WTC11 (cell line): Measurements from ENCODE around the gene TNFRSF11A. TPM values are rescaled to one million over a fixed set of nuclear protein-coding genes. Genes with fewer than 3 reads are reported as not detected.

Experiments used
- ATAC-seq: fragments of 200-7000 bp; cut with Tn5 transposase; 2 replicates; pipeline ENCODE4 v1.10.0; 2021; ENCODE audit warnings: mild to moderate bottlenecking, moderate library complexity
- CTCF ChIA-PET: fragments of 300-600 bp; sonication (Branson Sonifier 250); formaldehyde crosslinking; loops from one replicate; lab custom pipeline; 2021; ENCODE audit warnings: antibody characterized with exemption; lab: Charles Lee
- POLR2A ChIA-PET: fragments of 350-600 bp; sonication (Branson Sonifier 250); formaldehyde crosslinking; loops from one replicate; lab custom pipeline; 2021; ENCODE audit warnings: antibody characterized with exemption; lab: Charles Lee
- DNase-seq: peaks from one replicate; pipeline ENCODE4 v3.0.0; 2021; ENCODE audit warnings: low spot score
- H3K27ac Mint-ChIP-seq: 2 replicates; pipeline ENCODE4 v1.8.0; 2021; ENCODE audit warnings: mixed read lengths
- H3K27me3 Mint-ChIP-seq: 2 replicates; pipeline ENCODE4 v1.8.0; 2021; ENCODE audit warnings: low read depth, mild to moderate bottlenecking, moderate library complexity, mixed read lengths
- H3K36me3 Mint-ChIP-seq: 2 replicates; pipeline ENCODE4 v1.8.0; 2021; ENCODE audit warnings: mixed read lengths
- H3K4me1 Mint-ChIP-seq: 2 replicates; pipeline ENCODE4 v1.8.0; 2022; ENCODE audit warnings: mixed read lengths
- H3K4me3 Mint-ChIP-seq: 2 replicates; pipeline ENCODE4 v1.8.0; 2021; ENCODE audit warnings: mild to moderate bottlenecking, moderate library complexity, mixed read lengths
- H3K9me3 Mint-ChIP-seq: 2 replicates; pipeline ENCODE4 v1.8.0; 2021; ENCODE audit warnings: mixed read lengths
- CREB1 ChIP-seq: sonication (generic); formaldehyde crosslinking; IDR thresholded peaks from 2 replicates; pipeline ENCODE4 v1.8.0; 2023; ENCODE audit warnings: mild to moderate bottlenecking, missing genetic modification reagents
- CTCF ChIP-seq: fragments of 200-600 bp; IDR thresholded peaks from 2 replicates; pipeline ENCODE4 v1.8.0; 2022; ENCODE audit warnings: antibody characterized with exemption
- ERG ChIP-seq: fragments of 250-450 bp; sonication (Bioruptor Pico); IDR thresholded peaks from 2 replicates; pipeline ENCODE4 v1.8.0; 2021; ENCODE audit warnings: mild to moderate bottlenecking
- ESRRA ChIP-seq: sonication (generic); formaldehyde crosslinking; IDR thresholded peaks from 2 replicates; pipeline ENCODE4 v1.8.1; 2022; ENCODE audit warnings: mild to moderate bottlenecking, missing genetic modification reagents, borderline replicate concordance
- ETV6 ChIP-seq: sonication (generic); formaldehyde crosslinking; IDR thresholded peaks from 2 replicates; pipeline ENCODE4 v1.8.1; 2022; ENCODE audit warnings: mild to moderate bottlenecking, missing genetic modification reagents
- FOXK1 ChIP-seq: sonication (generic); formaldehyde crosslinking; IDR thresholded peaks from 2 replicates; pipeline ENCODE4 v1.8.0; 2022; ENCODE audit warnings: mild to moderate bottlenecking, moderate library complexity, missing genetic modification reagents
- HMGA2 ChIP-seq: fragments of 250-450 bp; sonication (Bioruptor Pico); IDR thresholded peaks from 2 replicates; pipeline ENCODE4 v1.4.0; 2021; ENCODE audit warnings: mild to moderate bottlenecking, moderate library complexity
- HMGXB4 ChIP-seq: sonication (generic); formaldehyde crosslinking; IDR thresholded peaks from 2 replicates; pipeline ENCODE4 v1.8.1; 2023; ENCODE audit warnings: mild to moderate bottlenecking, moderate library complexity, missing genetic modification reagents
- IRF2 ChIP-seq: sonication (generic); formaldehyde crosslinking; IDR thresholded peaks from 2 replicates; pipeline ENCODE4 v1.8.0; 2022; ENCODE audit warnings: low read depth, missing genetic modification reagents, borderline replicate concordance
- MLX ChIP-seq: sonication (generic); formaldehyde crosslinking; IDR thresholded peaks from 2 replicates; pipeline ENCODE4 v1.8.1; 2023; ENCODE audit warnings: mild to moderate bottlenecking, missing genetic modification reagents, moderate library complexity
- NFATC4 ChIP-seq: fragments of 250-450 bp; sonication (Bioruptor Pico); IDR thresholded peaks from 2 replicates; pipeline ENCODE4 v1.9.0; 2021; ENCODE audit warnings: mild to moderate bottlenecking
- NR1H2 ChIP-seq: sonication (generic); formaldehyde crosslinking; IDR thresholded peaks from 2 replicates; pipeline ENCODE4 v1.9.0; 2021; ENCODE audit warnings: mild to moderate bottlenecking, moderate library complexity, missing genetic modification reagents
- NR2C2 ChIP-seq: sonication (generic); formaldehyde crosslinking; IDR thresholded peaks from 2 replicates; pipeline ENCODE4 v1.8.0; 2022; ENCODE audit warnings: mild to moderate bottlenecking, missing genetic modification reagents
- NR3C1 ChIP-seq: sonication (generic); formaldehyde crosslinking; conservative IDR thresholded peaks from 2 replicates; pipeline ENCODE4 v1.8.1; 2023; ENCODE audit warnings: low read depth, mild to moderate bottlenecking, missing genetic modification reagents
- RORB ChIP-seq: fragments of 250-450 bp; sonication (Bioruptor Pico); IDR thresholded peaks from 2 replicates; pipeline ENCODE4 v1.9.0; 2021; ENCODE audit warnings: mild to moderate bottlenecking
- SMAD3 ChIP-seq: sonication (generic); formaldehyde crosslinking; IDR thresholded peaks from 2 replicates; pipeline ENCODE4 v1.8.0; 2022; ENCODE audit warnings: missing genetic modification reagents, mild to moderate bottlenecking, borderline replicate concordance
- SMAD4 ChIP-seq: sonication (generic); formaldehyde crosslinking; IDR thresholded peaks from 2 replicates; pipeline ENCODE4 v1.8.0; 2022; ENCODE audit warnings: mild to moderate bottlenecking, missing genetic modification reagents
- SP1 ChIP-seq: sonication (generic); formaldehyde crosslinking; conservative IDR thresholded peaks from 2 replicates; pipeline ENCODE4 v1.8.1; 2022; ENCODE audit warnings: missing genetic modification reagents
- TEAD4 ChIP-seq: sonication (generic); formaldehyde crosslinking; IDR thresholded peaks from 2 replicates; pipeline ENCODE4 v1.8.0; 2022; ENCODE audit warnings: mild to moderate bottlenecking, missing genetic modification reagents
- TP53 ChIP-seq: sonication (generic); formaldehyde crosslinking; IDR thresholded peaks from 2 replicates; pipeline ENCODE4 v1.8.1; 2023; ENCODE audit warnings: mild to moderate bottlenecking, missing genetic modification reagents
- USF1 ChIP-seq: sonication (generic); formaldehyde crosslinking; IDR thresholded peaks from 2 replicates; pipeline ENCODE4 v1.8.0; 2022; ENCODE audit warnings: mild to moderate bottlenecking, missing genetic modification reagents
- USF2 ChIP-seq: sonication (generic); formaldehyde crosslinking; IDR thresholded peaks from 2 replicates; pipeline ENCODE4 v1.8.1; 2023; ENCODE audit warnings: mild to moderate bottlenecking, missing genetic modification reagents, moderate library complexity
- ZNF219 ChIP-seq: sonication (generic); formaldehyde crosslinking; IDR thresholded peaks from 2 replicates; pipeline ENCODE4 v1.8.0; 2023; ENCODE audit warnings: missing genetic modification reagents, mild to moderate bottlenecking, borderline replicate concordance
- ZNF232 ChIP-seq: sonication (generic); formaldehyde crosslinking; IDR thresholded peaks from 2 replicates; pipeline ENCODE4 v1.8.0; 2022; ENCODE audit warnings: mild to moderate bottlenecking, missing genetic modification reagents
- ZNF423 ChIP-seq: fragments of 250-450 bp; sonication (Bioruptor Pico); IDR thresholded peaks from 2 replicates; pipeline ENCODE4 v2.1.2; 2022; ENCODE audit warnings: mild to moderate bottlenecking, moderate library complexity
- ZNF425 ChIP-seq: fragments of 250-450 bp; sonication (Bioruptor Pico); conservative IDR thresholded peaks from 2 replicates; pipeline ENCODE4 v1.9.0; 2021; ENCODE audit warnings: mild to moderate bottlenecking
- ZSCAN18 ChIP-seq: fragments of 250-450 bp; sonication (Bioruptor Pico); IDR thresholded peaks from 2 replicates; pipeline ENCODE4 v2.1.2; 2022; ENCODE audit warnings: mild to moderate bottlenecking, moderate library complexity
- total RNA-seq: library from RNA; stranded (reverse); gene quantifications from 3 replicates; pipeline ENCODE4 v1.2.3, GENCODE V29; 2021

Gene TNFRSF11A
- total RNA-seq, 1 experiment from 2014 or later, result 4.9 TPM

- ATAC-seq (no peak), DNase-seq (no peak)
- H3K4me3 Mint-ChIP-seq, result no peak overlapping the region
- H3K36me3 Mint-ChIP-seq, result peaks cover 4% of the 10 kb centered on the region
- peaks cover 22% of the 10 kb centered on the region for H3K4me1 Mint-ChIP-seq
- CTCF ChIA-PET, result no interaction called here
- POLR2A ChIA-PET, result no interaction called here
- H3K27me3 Mint-ChIP-seq, result no peaks in the 10 kb centered on the region
- peaks cover 13% of the 10 kb centered on the region for H3K9me3 Mint-ChIP-seq
- H3K27ac Mint-ChIP-seq, result no peak overlapping the region
- no peak for TF ChIP-seq IRF2 (CRISPR knock-in tag)
- no peak for TF ChIP-seq SMAD4 (CRISPR knock-in tag)
- TF ChIP-seq ZNF232 (CRISPR knock-in tag), result no peak
- no peak for TF ChIP-seq TP53 (CRISPR knock-in tag)
- TF ChIP-seq ESRRA (CRISPR knock-in tag), result no peak
- TF ChIP-seq USF2 (CRISPR knock-in tag), result no peak
- no peak for TF ChIP-seq SP1
- no peak for TF ChIP-seq HMGXB4
- no peak for TF ChIP-seq RORB
- TF ChIP-seq HMGA2 (CRISPR knock-in tag), result no peak
- TF ChIP-seq NR2C2 (CRISPR knock-in tag), result no peak
- TF ChIP-seq USF1 (CRISPR knock-in tag), result no peak
- no peak for TF ChIP-seq NR1H2 (CRISPR knock-in tag)
- TF ChIP-seq TEAD4 (CRISPR knock-in tag), result no peak
- no peak for TF ChIP-seq CREB1 (CRISPR knock-in tag)
- no peak for TF ChIP-seq ERG
- TF ChIP-seq ETV6, result no peak
- TF ChIP-seq, all 79 proteins: peak for 0
These were observed 71.3 kb downstream of the TNFRSF11A start for GRCh38 chr18:62396381-62396780.

- ATAC-seq (no peak), DNase-seq (no peak)
- no peaks in the 10 kb centered on the region for H3K36me3 Mint-ChIP-seq
- ChIA-PET POLR2A (no interaction called here), CTCF (no interaction called here)
- H3K9me3 Mint-ChIP-seq, result peaks cover 12% of the 10 kb centered on the region
- H3K27me3 Mint-ChIP-seq, result no peaks in the 10 kb centered on the region
- no peak overlapping the region for H3K4me3 Mint-ChIP-seq
- H3K27ac Mint-ChIP-seq, result no peak overlapping the region
- peaks cover 22% of the 10 kb centered on the region for H3K4me1 Mint-ChIP-seq
- TF ChIP-seq SMAD3 (CRISPR knock-in tag), result no peak
- TF ChIP-seq NFATC4 (CRISPR knock-in tag), result no peak
- TF ChIP-seq ZSCAN18 (CRISPR knock-in tag), result no peak
- no peak for TF ChIP-seq MLX (CRISPR knock-in tag)
- TF ChIP-seq ZNF423, result no peak
- no peak for TF ChIP-seq ZNF425 (CRISPR knock-in tag)
- no peak for TF ChIP-seq SP1
- no peak for TF ChIP-seq USF2 (CRISPR knock-in tag)
- no peak for TF ChIP-seq ZNF219 (CRISPR knock-in tag)
- TF ChIP-seq NR3C1 (CRISPR knock-in tag), result no peak
- no peak for TF ChIP-seq CREB1 (CRISPR knock-in tag)
- no peak for TF ChIP-seq FOXK1 (CRISPR knock-in tag)
- no peak for TF ChIP-seq CTCF
These were observed 71.9 kb downstream of the TNFRSF11A start for GRCh38 chr18:62396967-62397366.
